Measurements from ENCODE around the gene USP7. TPM values are rescaled to one million over a fixed set of nuclear protein-coding genes. Genes with fewer than 3 reads are reported as not detected.

The USP7 gene
- total and polyA plus RNA-seq, 4 donors: 13.7 to 85.6 (median 37.7) TPM

- Histone ChIP-seq H3K9ac (ENCODE audit: low read depth in 1 of 2, low read length in 2 of 2) (no peak overlapping the region), H3K4me1 (ENCODE audit: control insufficient read depth in 4 of 4, insufficient read depth in 4 of 4, low read length in 3 of 4) (peaks cover 7 to 29% (median 19%) of the 10 kb centered on the region in 4 donors), H3K36me3 (ENCODE audit: control insufficient read depth in 4 of 4, insufficient read depth in 3 of 4, low read depth in 1 of 4, low read length in 3 of 4) (peaks cover 10 to 33% (median 19%) of the 10 kb centered on the region in 4 donors), H3K4me3 (ENCODE audit: low read depth in 1 of 3, low read length in 3 of 3) (no peak overlapping the region), H3K27ac (ENCODE audit: low read depth in 1 of 2, low read length in 2 of 2) (no peak overlapping the region), H3K9me3 (ENCODE audit: control insufficient read depth in 4 of 4, low read length in 3 of 4) (no peaks in the 10 kb centered on the region), H3K27me3 (ENCODE audit: control insufficient read depth in 4 of 4, insufficient read depth in 4 of 4, low read length in 3 of 4) (no peaks in the 10 kb centered on the region)
- TF ChIP-seq HNF4G (IDR thresholded peaks at IDR 0.05) (no peak), FOXA1 (IDR thresholded peaks at IDR 0.05) (no peak), CTCF (IDR thresholded peaks at IDR 0.05; ENCODE audit: low read depth, low read length, missing input control) (peak; percentile 33), RAD21 (IDR thresholded peaks at IDR 0.05) (peak; percentile 52 to 79)
- no peak for DNase-seq (ENCODE audit: low spot score)
- whole genome bisulfite sequencing: 95% methylated on average over 11 of the region's 11 CpGs
Measured at GRCh38 chr16:8855051-8855786, 108.5 kb downstream of the USP7 start.

GRCh38 chr16:8854298-8854948, 109.3 kb downstream of the USP7 start:
- WGBS: 94% methylated on average over 9 of the region's 9 CpGs
- H3K27ac ChIP-seq (ENCODE audit: low read depth in 1 of 2, low read length in 2 of 2): no peak overlapping the region
- peaks cover 14 to 29% (median 20%) of the 10 kb centered on the region in 4 donors for H3K4me1 ChIP-seq (ENCODE audit: control insufficient read depth in 4 of 4, insufficient read depth in 4 of 4, low read length in 3 of 4)
- peaks cover 10 to 39% (median 21%) of the 10 kb centered on the region in 4 donors for H3K36me3 ChIP-seq (ENCODE audit: control insufficient read depth in 4 of 4, insufficient read depth in 3 of 4, low read depth in 1 of 4, low read length in 3 of 4)
- H3K27me3 ChIP-seq (ENCODE audit: control insufficient read depth in 4 of 4, insufficient read depth in 4 of 4, low read length in 3 of 4): no peaks in the 10 kb centered on the region
- H3K4me3 ChIP-seq (ENCODE audit: low read depth in 1 of 3, low read length in 3 of 3): no peak overlapping the region
- TF ChIP-seq GABPA (IDR thresholded peaks at IDR 0.05 in 1 of 2, conservative IDR thresholded peaks at IDR 0.05 in 1 of 2) (no peak), HNF4G (IDR thresholded peaks at IDR 0.05) (no peak), FOXA2 (IDR thresholded peaks at IDR 0.05) (no peak), ZBTB33 (IDR thresholded peaks at IDR 0.05) (no peak), REST (IDR thresholded peaks at IDR 0.05) (no peak), FOXA1 (IDR thresholded peaks at IDR 0.05) (no peak), ATF3 (IDR thresholded peaks at IDR 0.05) (no peak), RXRA (IDR thresholded peaks at IDR 0.05) (no peak), SP1 (IDR thresholded peaks at IDR 0.05) (no peak), EGR1 (IDR thresholded peaks at IDR 0.05; ENCODE audit: low read depth in 2 of 2) (no peak), CTCF (IDR thresholded peaks at IDR 0.05; ENCODE audit: low read depth, low read length, missing input control) (no peak), MAX (IDR thresholded peaks at IDR 0.05) (no peak), YY1 (IDR thresholded peaks at IDR 0.05) (no peak), HNF4A (conservative IDR thresholded peaks at IDR 0.05) (no peak), TAF1 (conservative IDR thresholded peaks at IDR 0.05) (no peak), RAD21 (IDR thresholded peaks at IDR 0.05) (no peak), JUND (IDR thresholded peaks at IDR 0.05) (no peak), NR2F2 (IDR thresholded peaks at IDR 0.05) (no peak)
- no peaks in the 10 kb centered on the region for H3K9me3 ChIP-seq (ENCODE audit: control insufficient read depth in 4 of 4, low read length in 3 of 4)
- no peak overlapping the region for H3K9ac ChIP-seq (ENCODE audit: low read depth in 1 of 2, low read length in 2 of 2)
- DNase-seq (ENCODE audit: low spot score): no peak
